Measurements from ENCODE around the gene NPM1.
"Not testable (repeated sequence)": the region's sequence is repeated elsewhere in the genome, so short reads cannot be mapped to it uniquely, and the experiment has no call there.

NPM1 gene

DNA sequence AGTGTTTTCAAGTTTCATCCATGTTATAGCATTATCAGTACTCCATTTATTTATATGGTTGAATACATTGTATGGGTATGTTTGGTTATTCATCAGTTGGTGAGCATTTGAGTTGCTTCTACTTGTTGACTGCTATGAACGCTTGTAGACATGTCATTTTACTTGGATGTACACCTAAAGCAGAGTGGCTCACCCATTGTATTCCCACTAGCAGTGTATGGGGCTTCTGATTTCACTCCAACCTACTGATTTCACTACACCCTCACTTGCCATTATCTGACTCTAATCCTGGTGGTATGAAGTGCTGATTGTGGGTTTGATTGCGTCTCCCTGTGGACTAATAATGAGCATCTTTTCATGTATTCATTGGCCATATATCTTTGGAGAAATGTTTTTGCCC, 9.5 kb downstream of the NPM1 start:
- H3K4me3 ChIP-seq (ENCODE audit: low read length), result no peak overlapping the region
- H3K4me2 ChIP-seq (ENCODE audit: low read length), result no peak overlapping the region
- peaks cover 86% of the 10 kb centered on the region for H3K36me3 ChIP-seq (replicated peaks; ENCODE audit: low read depth, low read length)
- peaks cover 98% of the 10 kb centered on the region for H4K20me1 ChIP-seq (ENCODE audit: insufficient read depth, low read length)
- H3K27me3 ChIP-seq (ENCODE audit: low read depth, low read length), result no peaks in the 10 kb centered on the region
- H3K9me3 ChIP-seq (ENCODE audit: insufficient read depth, low read length), result no peaks in the 10 kb centered on the region
- H3K9ac ChIP-seq (ENCODE audit: low read length), result no peak overlapping the region
- H2AFZ ChIP-seq (ENCODE audit: low read depth, low read length), result no peak overlapping the region
- peaks cover 17% of the 10 kb centered on the region for H3K4me1 ChIP-seq (ENCODE audit: low read length)
- no peak overlapping the region for H3K27ac ChIP-seq (ENCODE audit: low read length)
- H3K79me2 ChIP-seq (ENCODE audit: low read length), result peaks cover 99% of the 10 kb centered on the region
- TF ChIP-seq, protein P1, sequence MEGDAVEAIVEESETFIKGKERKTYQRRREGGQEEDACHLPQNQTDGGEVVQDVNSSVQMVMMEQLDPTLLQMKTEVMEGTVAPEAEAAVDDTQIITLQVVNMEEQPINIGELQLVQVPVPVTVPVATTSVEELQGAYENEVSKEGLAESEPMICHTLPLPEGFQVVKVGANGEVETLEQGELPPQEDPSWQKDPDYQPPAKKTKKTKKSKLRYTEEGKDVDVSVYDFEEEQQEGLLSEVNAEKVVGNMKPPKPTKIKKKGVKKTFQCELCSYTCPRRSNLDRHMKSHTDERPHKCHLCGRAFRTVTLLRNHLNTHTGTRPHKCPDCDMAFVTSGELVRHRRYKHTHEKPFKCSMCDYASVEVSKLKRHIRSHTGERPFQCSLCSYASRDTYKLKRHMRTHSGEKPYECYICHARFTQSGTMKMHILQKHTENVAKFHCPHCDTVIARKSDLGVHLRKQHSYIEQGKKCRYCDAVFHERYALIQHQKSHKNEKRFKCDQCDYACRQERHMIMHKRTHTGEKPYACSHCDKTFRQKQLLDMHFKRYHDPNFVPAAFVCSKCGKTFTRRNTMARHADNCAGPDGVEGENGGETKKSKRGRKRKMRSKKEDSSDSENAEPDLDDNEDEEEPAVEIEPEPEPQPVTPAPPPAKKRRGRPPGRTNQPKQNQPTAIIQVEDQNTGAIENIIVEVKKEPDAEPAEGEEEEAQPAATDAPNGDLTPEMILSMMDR (IDR thresholded peaks at IDR 0.05; ENCODE audit: low read depth, low read length), result no peak
- no peak for TF ChIP-seq EZH2phosphoT487 (IDR thresholded peaks at IDR 0.05; ENCODE audit: low read depth)

DNA sequence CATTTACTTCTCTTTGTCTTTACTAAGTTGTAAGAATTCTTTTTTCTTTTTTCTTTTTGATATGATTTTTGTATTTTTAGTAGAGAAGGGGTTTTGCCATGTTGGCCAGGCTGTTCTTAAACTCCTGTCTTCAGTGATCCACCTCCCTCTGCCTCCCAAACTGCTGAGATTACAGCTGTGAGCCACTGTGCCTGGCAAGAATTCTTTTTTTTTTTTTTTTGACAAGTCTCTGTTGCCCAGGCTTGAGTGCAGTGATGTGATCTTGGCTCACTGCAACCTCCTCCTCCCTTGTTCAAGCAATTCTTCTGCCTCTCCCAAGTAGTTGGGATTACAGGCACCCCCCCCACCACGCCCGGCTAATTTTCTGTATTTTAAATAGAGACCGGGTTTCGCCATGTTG, 9.9 kb downstream of the NPM1 start:
- peaks cover 95% of the 10 kb centered on the region for H3K79me2 ChIP-seq (ENCODE audit: low read length)
- no peak overlapping the region for H3K9ac ChIP-seq (ENCODE audit: low read length)
- no peak overlapping the region for H2AFZ ChIP-seq (ENCODE audit: low read depth, low read length)
- peaks cover 94% of the 10 kb centered on the region for H4K20me1 ChIP-seq (ENCODE audit: insufficient read depth, low read length)
- TF ChIP-seq, protein P1 (IDR thresholded peaks at IDR 0.05; ENCODE audit: low read depth, low read length), result no peak
- TF ChIP-seq EZH2phosphoT487 (IDR thresholded peaks at IDR 0.05; ENCODE audit: low read depth), result no peak
- H3K36me3 ChIP-seq (replicated peaks; ENCODE audit: low read depth, low read length), result peaks cover 85% of the 10 kb centered on the region
- no peak overlapping the region for H3K4me3 ChIP-seq (ENCODE audit: low read length)
- no peak overlapping the region for H3K4me2 ChIP-seq (ENCODE audit: low read length)
- peaks cover 14% of the 10 kb centered on the region for H3K4me1 ChIP-seq (ENCODE audit: low read length)
- no peak overlapping the region for H3K27ac ChIP-seq (ENCODE audit: low read length)
- no peaks in the 10 kb centered on the region for H3K9me3 ChIP-seq (ENCODE audit: insufficient read depth, low read length)
- no peaks in the 10 kb centered on the region for H3K27me3 ChIP-seq (ENCODE audit: low read depth, low read length)

DNA sequence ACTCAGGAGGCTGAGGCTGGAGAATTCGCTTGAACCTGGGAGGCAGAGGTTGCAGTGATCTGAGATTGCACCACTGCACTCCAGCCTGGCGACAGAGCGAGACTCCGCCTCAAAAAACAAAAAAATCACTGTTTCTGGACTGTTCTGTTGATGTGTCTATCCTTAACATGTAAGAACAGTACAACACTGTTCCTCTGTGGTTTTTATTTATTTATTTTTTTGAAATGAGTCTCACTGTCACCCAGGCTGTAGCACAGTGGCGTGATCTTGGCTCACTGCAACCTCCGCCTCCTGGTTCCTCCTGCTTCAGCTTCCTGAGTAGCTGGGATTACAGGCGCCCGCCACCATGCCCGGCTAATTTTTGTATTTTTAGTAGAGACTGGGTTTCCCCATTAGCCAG, 11.0 kb downstream of the NPM1 start:
- Histone ChIP-seq H4K20me1 (ENCODE audit: insufficient read depth, low read length) (peaks cover 83% of the 10 kb centered on the region), H3K36me3 (replicated peaks; ENCODE audit: low read depth, low read length) (peaks cover 75% of the 10 kb centered on the region), H3K79me2 (ENCODE audit: low read length) (peaks cover 84% of the 10 kb centered on the region)
- not testable (repeated sequence) for H3K4me2 ChIP-seq (ENCODE audit: low read length); H2AFZ ChIP-seq (ENCODE audit: low read depth, low read length); H3K9ac ChIP-seq (ENCODE audit: low read length); H3K9me3 ChIP-seq (ENCODE audit: insufficient read depth, low read length); H3K4me1 ChIP-seq (ENCODE audit: low read length); H3K27ac ChIP-seq (ENCODE audit: low read length); H3K27me3 ChIP-seq (ENCODE audit: low read depth, low read length); H3K4me3 ChIP-seq (ENCODE audit: low read length)

DNA sequence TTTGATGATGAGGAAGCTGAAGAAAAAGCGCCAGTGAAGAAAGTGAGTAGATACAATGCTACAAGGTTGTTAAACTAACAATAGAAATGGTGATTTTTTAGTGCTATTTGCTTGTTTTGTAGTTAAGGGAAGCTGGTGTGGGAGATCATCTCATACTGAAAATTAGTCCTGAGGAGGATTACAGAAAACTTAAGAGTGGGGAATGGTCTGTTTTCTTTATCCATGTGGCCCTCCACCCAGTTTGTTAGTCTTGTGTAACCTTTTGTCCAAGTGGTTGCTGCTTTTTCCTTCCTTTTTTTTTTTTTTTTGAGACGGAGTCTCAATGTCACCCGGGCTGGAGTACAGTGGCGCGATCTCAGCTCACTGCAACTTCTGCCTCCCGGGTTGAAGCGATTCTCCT, 12.5 kb downstream of the NPM1 start:
- Histone ChIP-seq H3K9me3 (ENCODE audit: insufficient read depth, low read length) (no peaks in the 10 kb centered on the region), H3K4me2 (ENCODE audit: low read length) (no peak overlapping the region), H3K79me2 (ENCODE audit: low read length) (peaks cover 75% of the 10 kb centered on the region), H3K4me1 (ENCODE audit: low read length) (no peaks in the 10 kb centered on the region), H3K27ac (ENCODE audit: low read length) (no peak overlapping the region), H3K36me3 (replicated peaks; ENCODE audit: low read depth, low read length) (peaks cover 66% of the 10 kb centered on the region), H2AFZ (ENCODE audit: low read depth, low read length) (no peak overlapping the region), H4K20me1 (ENCODE audit: insufficient read depth, low read length) (peaks cover 74% of the 10 kb centered on the region), H3K27me3 (ENCODE audit: low read depth, low read length) (no peaks in the 10 kb centered on the region), H3K9ac (ENCODE audit: low read length) (no peak overlapping the region), H3K4me3 (ENCODE audit: low read length) (no peak overlapping the region)
- TF ChIP-seq, protein P1 (IDR thresholded peaks at IDR 0.05; ENCODE audit: low read depth, low read length), result no peak
- TF ChIP-seq EZH2phosphoT487 (IDR thresholded peaks at IDR 0.05; ENCODE audit: low read depth), result no peak
